Heart left ventricle (tissue), 16 donors: Measurements from ENCODE around the gene USP40. TPM values are rescaled to one million over a fixed set of nuclear protein-coding genes. Genes with fewer than 3 reads are reported as not detected.

Source experiments
- ATAC-seq, 4 donors: fragments of 200-7000 bp; cut with Tn5 transposase; one replicate each; pipeline ENCODE4 v1.9.1; 2020 to 2022; ENCODE audit warnings: moderate library complexity in 4 of 4, mild to moderate bottlenecking in 3 of 4, moderate number of reproducible peaks in 1 of 4
- DNase-seq, 5 donors: peaks; one replicate each; pipeline ENCODE4 v3.0.0-alpha.2; 2020
- H3K27ac ChIP-seq, 12 donors: fragments of 200-600 bp; sonication (generic) in 4 of 12; one replicate each; pipeline versions ENCODE4 v1.5.0 to v1.8.0; 2016 to 2022; ENCODE audit warnings: mild to moderate bottlenecking in 2 of 12
- H3K27me3 ChIP-seq, 9 donors: fragments of 200-600 bp; sonication (generic) in 2 of 9; one replicate each; pipeline versions ENCODE4 v1.5.1 to v1.8.0; 2016 to 2022; ENCODE audit warnings: mild to moderate bottlenecking in 3 of 9
- H3K36me3 ChIP-seq, 9 donors: fragments of 200-600 bp; sonication (generic) in 2 of 9; one replicate each; pipeline versions ENCODE4 v1.5.0 to v1.8.0; 2018 to 2022; ENCODE audit warnings: mild to moderate bottlenecking in 2 of 9
- H3K4me1 ChIP-seq, 12 donors: fragments of 200-600 bp; sonication (generic) in 4 of 12; one replicate each; pipeline versions ENCODE4 v1.5.0 to v1.8.0; 2016 to 2022; ENCODE audit warnings: mild to moderate bottlenecking in 3 of 12
- H3K4me3 ChIP-seq, 12 donors: fragments of 200-600 bp; sonication (generic) in 4 of 12; one replicate each; pipeline versions ENCODE4 v1.5.0 to v1.8.0; 2017 to 2022; ENCODE audit warnings: mild to moderate bottlenecking in 9 of 12, moderate library complexity in 4 of 12
- H3K9me3 ChIP-seq, 12 donors: fragments of 200-600 bp; sonication (generic) in 4 of 12; one replicate each; pipeline versions ENCODE4 v1.5.0 to v1.8.0; 2016 to 2022; ENCODE audit warnings: mild to moderate bottlenecking in 1 of 12
- POLR2A ChIP-seq, 2 donors: fragments of 450-650 bp; IDR thresholded peaks; one replicate each; pipeline ENCODE4 v1.6.1; 2017; ENCODE audit warnings: antibody characterized with exemption in 2 of 2, mild to moderate bottlenecking in 2 of 2, moderate library complexity in 2 of 2
- WGBS, 4 donors: extraction: QIAGEN DNeasy Blood & Tissue Kit in 2 of 4; methylation state at CpG; one replicate each; pipeline versions ENCODE4 v1.1.5 to v1.1.7; 2013 to 2018; 5-methylcytosine and 5-hydroxymethylcytosine counted together
- intact Hi-C, 10 donors: fragments of 100-400 bp; cut with DNase I; formaldehyde crosslinking; loops; one replicate each; pipeline versions ENCODE4 v1.11.1 to v1.14.2; 2022
- polyA plus RNA-seq, 2 donors: library from polyadenylated mRNA; stranded (reverse); fragments of 200-250 nt; gene quantifications; one replicate each; pipeline ENCODE4 v1.2.3, GENCODE V29; 2013
- total RNA-seq, 9 donors: library from RNA; depleted of rRNA in 2 of 9; stranded (reverse); fragments of >200 nt in 2 of 9; fragmentation: NEBNext Ultra II Directional in 3 of 9; extraction: Animal tissue kit (Norgen Biotek cat#: 25700) in 3 of 9; gene quantifications; one replicate each; pipeline versions ENCODE4 v1.1.0 to v1.2.4, GENCODE V29; 2016 to 2023
- TF ChIP-seq, protein P1 (sequence below), 12 donors: fragments of 200-600 bp; sonication (generic) in 4 of 12; IDR thresholded peaks; one replicate each; pipeline versions ENCODE4 v1.5.0 to v1.8.0; 2018 to 2022; ENCODE audit warnings: antibody characterized with exemption in 12 of 12, mild to moderate bottlenecking in 5 of 12
- donor health status: ischemic (EF 13 %, LVEDD 7.1; RV severe dilation, severe dysfunction).
- donor health status: healthy with polysubstance abuse.
- donor health status: DM: no; HTN: yes; CAD: no.
- donor health status: DM: no; HTN: no; CAD: no.
- donor health status: ischemic (EF 25% LVEDD 6.9; RV normal size, moderate dysfunction).
- donor health status: ischemic (EF 25% LVEDD 5.7; RV mildly dilated, moderate dysfunction).
- donor health status: healthy.
- donor health status: DM: yes; HTN: yes; CAD: no.
- donor health status: ischemic (EF 35%, LVEDD 5.7; RV mildly dilated, moderate dysfunction).
- donor health status: nonischemic (EF 11% LVEDD 7.7; RV severe dilation, severe dysfunction).
- donor health status: DM: yes; HTN: yes; CAD: no.
- donor health status: PGD.
- donor health status: ischemic (EF 29% LVEDD 5.4; RV normal size, mild dysfunction).
- donor health status: nonischemic (EF 23%, LVEDD 6.1; RV moderate dilation, normal function).

The USP40 gene
- total and polyA plus RNA-seq, 11 donors = 11.1 to 21.8 (median 18.2) TPM

DNA sequence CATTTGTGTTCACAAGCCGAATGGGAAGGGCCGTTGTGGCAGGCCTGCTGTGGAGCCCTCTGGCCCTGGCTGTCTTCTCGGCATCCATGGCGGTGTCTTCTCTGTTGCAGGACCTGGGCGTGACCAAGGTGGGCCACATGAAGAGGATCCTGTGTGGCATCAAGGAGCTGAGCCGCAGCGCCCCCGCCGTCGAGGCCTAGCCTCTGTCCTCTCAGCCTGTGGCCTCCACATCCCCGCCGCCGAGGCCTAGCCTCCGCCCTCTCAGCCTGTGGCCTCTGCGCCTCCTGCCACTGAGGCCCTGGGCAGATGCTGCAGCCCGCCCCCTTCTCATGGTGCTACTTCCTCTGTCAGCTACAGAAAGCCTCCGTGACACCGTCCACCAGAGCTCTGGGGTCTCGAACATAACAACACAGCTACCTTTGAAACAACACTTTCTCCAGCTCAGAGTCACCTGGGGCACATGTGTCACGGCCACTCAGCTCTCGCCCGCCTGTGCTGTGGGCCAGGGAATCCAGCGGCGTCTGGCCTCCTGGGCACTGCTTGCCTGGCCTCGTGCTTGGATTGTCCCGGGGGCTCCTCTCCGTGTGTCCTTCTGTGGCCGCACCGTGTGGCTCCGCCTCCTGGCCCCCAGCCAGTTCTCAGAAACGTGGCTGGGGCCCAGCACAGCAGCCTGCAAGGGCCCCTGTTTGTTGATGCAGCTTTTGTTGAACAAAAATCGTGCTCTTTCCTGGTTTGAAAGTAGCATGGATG is 97.1 kb downstream of the USP40 start:
- TF ChIP-seq, protein P1, sequence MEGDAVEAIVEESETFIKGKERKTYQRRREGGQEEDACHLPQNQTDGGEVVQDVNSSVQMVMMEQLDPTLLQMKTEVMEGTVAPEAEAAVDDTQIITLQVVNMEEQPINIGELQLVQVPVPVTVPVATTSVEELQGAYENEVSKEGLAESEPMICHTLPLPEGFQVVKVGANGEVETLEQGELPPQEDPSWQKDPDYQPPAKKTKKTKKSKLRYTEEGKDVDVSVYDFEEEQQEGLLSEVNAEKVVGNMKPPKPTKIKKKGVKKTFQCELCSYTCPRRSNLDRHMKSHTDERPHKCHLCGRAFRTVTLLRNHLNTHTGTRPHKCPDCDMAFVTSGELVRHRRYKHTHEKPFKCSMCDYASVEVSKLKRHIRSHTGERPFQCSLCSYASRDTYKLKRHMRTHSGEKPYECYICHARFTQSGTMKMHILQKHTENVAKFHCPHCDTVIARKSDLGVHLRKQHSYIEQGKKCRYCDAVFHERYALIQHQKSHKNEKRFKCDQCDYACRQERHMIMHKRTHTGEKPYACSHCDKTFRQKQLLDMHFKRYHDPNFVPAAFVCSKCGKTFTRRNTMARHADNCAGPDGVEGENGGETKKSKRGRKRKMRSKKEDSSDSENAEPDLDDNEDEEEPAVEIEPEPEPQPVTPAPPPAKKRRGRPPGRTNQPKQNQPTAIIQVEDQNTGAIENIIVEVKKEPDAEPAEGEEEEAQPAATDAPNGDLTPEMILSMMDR (IDR thresholded peaks at IDR 0.05) = no peak
- no peak for TF ChIP-seq POLR2A (IDR thresholded peaks at IDR 0.05)
- peaks cover 0 to 78% (median 72%) of the 10 kb centered on the region in 9 donors for H3K36me3 ChIP-seq
- peaks cover 0 to 24% (median 19%) of the 10 kb centered on the region in 12 donors for H3K4me1 ChIP-seq
- no peaks in the 10 kb centered on the region for H3K27me3 ChIP-seq
- DNase-seq = peak; percentile 38 to 82 (median 72)
- H3K9me3 ChIP-seq = no peaks in the 10 kb centered on the region
- ATAC-seq = peak; percentile 60 to 80 (median 66)
- 57 to 66% (median 65%) methylated on average over 25 to 32 of the region's 32 CpGs for WGBS, 4 donors
- intact Hi-C loops = no loop called here
- H3K4me3 ChIP-seq = peak overlapping the region in 3 of 12 donors; percentile 10 to 25 (median 22)
- peak overlapping the region; percentile 42 to 89 (median 75) for H3K27ac ChIP-seq

DNA sequence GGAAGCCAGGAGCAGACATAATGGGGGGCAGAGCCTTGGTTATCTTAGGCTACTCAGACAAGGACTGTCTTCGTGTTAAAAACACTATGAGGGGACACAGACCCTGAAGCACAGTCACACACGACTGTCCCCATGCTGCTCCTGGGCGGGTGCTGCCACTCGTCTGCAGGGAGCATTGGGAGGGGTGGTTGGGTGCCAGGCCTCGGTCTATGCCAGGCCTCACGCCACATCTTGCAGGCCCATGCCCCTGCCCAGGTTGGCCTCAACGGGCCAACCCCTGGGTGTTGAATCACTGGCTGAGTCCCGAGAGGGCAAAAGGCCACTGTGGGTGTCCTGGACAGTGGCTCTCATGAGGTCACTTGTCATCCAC is 97.9 kb downstream of the USP40 start:
- DNase-seq = peak in 2 of 5 donors; percentile 26 to 27
- Histone ChIP-seq H3K4me3 (no peak overlapping the region), H3K4me1 (peaks cover 0 to 24% (median 19%) of the 10 kb centered on the region in 12 donors), H3K27me3 (no peaks in the 10 kb centered on the region), H3K27ac (peak overlapping the region in 6 of 12 donors; percentile 56 to 89 (median 76)), H3K36me3 (peaks cover 4 to 84% (median 79%) of the 10 kb centered on the region in 9 donors), H3K9me3 (no peaks in the 10 kb centered on the region)
- 84 to 92% (median 88%) methylated on average over 8 of the region's 8 CpGs for WGBS, 4 donors
- intact Hi-C loops = no loop called here
- ATAC-seq = no peak
- no peak for TF ChIP-seq POLR2A (IDR thresholded peaks at IDR 0.05)
- TF ChIP-seq, protein P1 (IDR thresholded peaks at IDR 0.05) = no peak

DNA sequence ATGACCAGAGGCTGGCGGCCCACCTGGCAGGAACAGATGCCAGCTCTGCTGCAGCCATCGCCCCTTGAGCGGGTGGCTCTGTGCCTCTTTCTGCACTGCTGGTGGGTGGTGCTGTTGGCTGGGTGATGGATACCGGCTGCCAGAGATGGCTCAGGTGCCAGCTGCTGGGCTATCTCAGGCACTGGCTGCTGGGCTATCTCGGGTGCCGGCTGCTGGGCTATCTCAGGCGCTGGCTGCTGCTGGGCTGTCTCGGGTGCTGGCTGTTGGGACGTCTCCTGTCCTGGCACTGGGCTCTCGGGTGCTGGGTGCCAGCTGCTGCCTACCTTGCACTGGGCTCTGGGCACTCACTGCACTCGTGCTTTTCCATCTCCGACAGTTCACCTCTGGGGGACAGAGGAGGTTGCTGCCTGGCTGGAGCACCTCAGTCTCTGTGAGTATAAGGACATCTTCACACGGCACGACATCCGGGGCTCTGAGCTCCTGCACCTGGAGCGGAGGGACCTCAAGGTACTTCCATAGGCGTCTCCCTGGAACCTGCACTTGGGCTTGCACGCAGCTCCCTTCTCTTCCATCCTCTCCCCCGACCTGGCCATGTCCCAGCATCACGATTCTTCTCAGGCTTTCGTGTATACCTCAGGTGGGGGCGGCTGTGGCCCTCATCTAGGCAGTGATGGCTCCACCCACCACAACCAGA is 98.4 kb downstream of the USP40 start:
- DNase-seq = peak in 2 of 5 donors; percentile 22 to 27
- no peak overlapping the region for H3K27ac ChIP-seq

More for the DNA sequence above, 98.4 kb downstream of the USP40 start:
- no peaks in the 10 kb centered on the region for H3K9me3 ChIP-seq
- TF ChIP-seq, protein P1 (IDR thresholded peaks at IDR 0.05) = no peak
- TF ChIP-seq POLR2A (IDR thresholded peaks at IDR 0.05) = no peak
- intact Hi-C loops = no loop called here
- ATAC-seq = peak in 1 of 4 donors; percentile 2
- H3K36me3 ChIP-seq = peaks cover 4 to 85% (median 78%) of the 10 kb centered on the region in 9 donors
- H3K27me3 ChIP-seq = no peaks in the 10 kb centered on the region
- WGBS, 4 donors = 90 to 94% (median 91%) methylated on average over 17 to 22 of the region's 22 CpGs
- H3K4me1 ChIP-seq = peaks cover 0 to 24% (median 19%) of the 10 kb centered on the region in 12 donors
- no peak overlapping the region for H3K4me3 ChIP-seq
